ENCODE results near the gene WEE2.

WEE2 gene

GRCh38 chr7:141708351-141708750, at the start of gene WEE2:
Gene WEE2 (plus strand): TSS chr7:141708353. CDS start chr7:141708759, 406 bp downstream.
- DNase-seq (ENCODE audit: low read depth), result no peak
- H3K4me3 ChIP-seq (ENCODE audit: low read depth, low read length), result no peak within 1 kb of the TSS
- no peak for TF ChIP-seq CTCF (IDR thresholded peaks at IDR 0.05; ENCODE audit: insufficient read depth, low read depth, low read length, missing control alignments)

GRCh38 chr7:141659501-141659900, 48.7 kb upstream of the WEE2 start:
- no peak for TF ChIP-seq CTCF (IDR thresholded peaks at IDR 0.05; ENCODE audit: insufficient read depth, low read depth, low read length, missing control alignments)
- no peak for DNase-seq (ENCODE audit: low read depth)
- no peak overlapping the region for H3K4me3 ChIP-seq (ENCODE audit: low read depth, low read length)

- TF ChIP-seq CTCF (IDR thresholded peaks at IDR 0.05; ENCODE audit: insufficient read depth, low read depth, low read length, missing control alignments), result no peak
- no peak for DNase-seq (ENCODE audit: low read depth)
- no peak overlapping the region for H3K4me3 ChIP-seq (ENCODE audit: low read depth, low read length)
Measured at GRCh38 chr7:141660259-141660658, 47.9 kb upstream of the WEE2 start.

GRCh38 chr7:141663081-141663849, 44.9 kb upstream of the WEE2 start:
- no peak for DNase-seq (ENCODE audit: low read depth)
- TF ChIP-seq CTCF (IDR thresholded peaks at IDR 0.05; ENCODE audit: insufficient read depth, low read depth, low read length, missing control alignments), result no peak
- no peak overlapping the region for H3K4me3 ChIP-seq (ENCODE audit: low read depth, low read length)

GRCh38 chr7:141664450-141664849, 43.7 kb upstream of the WEE2 start:
- DNase-seq (ENCODE audit: low read depth), result no peak
- no peak for TF ChIP-seq CTCF (IDR thresholded peaks at IDR 0.05; ENCODE audit: insufficient read depth, low read depth, low read length, missing control alignments)
- no peak overlapping the region for H3K4me3 ChIP-seq (ENCODE audit: low read depth, low read length)

- no peak for DNase-seq (ENCODE audit: low read depth)
- H3K4me3 ChIP-seq (ENCODE audit: low read depth, low read length), result no peak overlapping the region
- no peak for TF ChIP-seq CTCF (IDR thresholded peaks at IDR 0.05; ENCODE audit: insufficient read depth, low read depth, low read length, missing control alignments)
Measured at GRCh38 chr7:141665208-141666035, 42.7 kb upstream of the WEE2 start.
